BJ (cell line): ENCODE data around the gene CEL. TPM values are rescaled to one million over a fixed set of nuclear protein-coding genes. Genes with fewer than 3 reads are reported as not detected.

Experiments
- CTCF ChIA-PET: fragments of 350-600 bp; formaldehyde crosslinking; extraction: SDS; loops from one replicate; lab custom pipeline; 2021; ENCODE audit warnings: antibody characterized with exemption, inconsistent platforms; lab: Yijun Ruan, JAX
- POLR2A ChIA-PET: fragments of 300-600 bp; sonication (Branson Sonifier 250); formaldehyde crosslinking; extraction: SDS; loops from one replicate; lab custom pipeline; 2021; ENCODE audit warnings: antibody characterized with exemption; lab: Charles Lee
- DNase-seq: peaks from one replicate; pipeline ENCODE4 v3.0.0-alpha.2; 2011; ENCODE audit warnings: low read depth
- H3K27me3 ChIP-seq: 2 replicates; pipeline ENCODE4 v1.6.0; 2011; ENCODE audit warnings: low read length; ENCODE audit not compliant: control insufficient read depth, insufficient read depth
- H3K36me3 ChIP-seq: 2 replicates; pipeline ENCODE4 v1.5.1; 2011; ENCODE audit warnings: low read length; ENCODE audit not compliant: control insufficient read depth, insufficient read depth
- H3K4me3 ChIP-seq: 2 replicates; pipeline ENCODE4 v1.5.1; 2011; ENCODE audit warnings: low read depth, mild to moderate bottlenecking, control low read depth, low read length
- polyA plus RNA-seq: library from polyadenylated mRNA; depleted of rRNA; stranded (reverse); fragments of >200 nt; gene quantifications from 2 replicates; pipeline ENCODE4 v1.2.3, GENCODE V29; 2011
- TF ChIP-seq, protein P1 (sequence below): IDR thresholded peaks from 2 replicates; pipeline ENCODE4 v1.5.1; 2011; ENCODE audit warnings: low read depth, mild to moderate bottlenecking, control low read depth, inconsistent platforms, low read length, moderate library complexity; ENCODE audit not compliant: insufficient read depth

Gene CEL
- polyA plus RNA-seq, 1 experiment = 0.49 TPM

DNA sequence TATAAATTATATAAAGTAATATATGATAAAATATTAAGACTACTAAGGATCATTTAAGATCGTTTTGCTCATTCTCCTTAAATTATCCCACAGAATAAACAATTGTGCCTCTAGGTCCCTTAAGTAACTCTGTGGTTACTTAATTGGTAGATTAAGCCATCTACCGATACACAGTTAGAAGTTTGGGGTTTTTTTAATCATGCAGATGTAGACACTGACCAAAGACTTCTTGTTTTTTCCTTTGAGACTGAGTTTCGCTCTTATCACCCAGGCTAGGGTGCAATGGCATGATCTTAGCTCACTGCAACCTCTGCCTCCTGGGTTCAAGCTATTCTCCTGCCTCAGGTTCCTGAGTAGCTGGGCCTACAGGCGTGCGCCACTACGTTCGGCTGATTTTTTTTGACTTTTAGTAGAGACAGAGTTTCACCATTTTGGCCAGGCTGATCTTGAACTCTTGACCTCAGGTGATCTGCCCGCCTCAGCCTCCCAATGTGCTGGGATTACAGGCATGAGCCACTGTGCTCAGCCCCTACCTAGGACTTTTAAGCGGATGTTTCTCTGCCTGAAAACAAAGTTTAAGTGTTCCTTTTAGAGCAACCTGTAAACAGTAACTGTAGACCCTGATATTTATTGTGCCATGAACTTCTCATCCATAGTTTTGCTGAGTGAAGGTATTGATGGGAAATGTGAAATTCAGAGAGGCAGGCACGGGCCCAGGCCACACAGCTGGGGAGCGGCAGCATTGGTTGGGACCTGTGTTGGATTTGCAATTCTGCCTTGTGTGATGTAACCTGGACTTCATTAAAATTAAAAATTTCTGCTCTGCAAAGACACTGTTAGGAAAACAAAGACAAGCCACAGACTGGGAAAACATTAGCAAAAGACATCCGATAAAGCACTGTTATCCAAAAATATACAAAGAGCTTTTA is 11.6 kb downstream of the CEL start:
- POLR2A ChIA-PET = no interaction called here
- CTCF ChIA-PET = interaction anchor here (0.9 to 2.9 kb wide), 3 partner anchors 9 to 21 kb away, joined by 3 to 8 read pairs (median 3); no protein-coding TSS in a partner anchor
- Histone ChIP-seq H3K27me3 (no peaks in the 10 kb centered on the region), H3K36me3 (no peaks in the 10 kb centered on the region), H3K4me3 (no peak overlapping the region)
- TF ChIP-seq, protein P1, sequence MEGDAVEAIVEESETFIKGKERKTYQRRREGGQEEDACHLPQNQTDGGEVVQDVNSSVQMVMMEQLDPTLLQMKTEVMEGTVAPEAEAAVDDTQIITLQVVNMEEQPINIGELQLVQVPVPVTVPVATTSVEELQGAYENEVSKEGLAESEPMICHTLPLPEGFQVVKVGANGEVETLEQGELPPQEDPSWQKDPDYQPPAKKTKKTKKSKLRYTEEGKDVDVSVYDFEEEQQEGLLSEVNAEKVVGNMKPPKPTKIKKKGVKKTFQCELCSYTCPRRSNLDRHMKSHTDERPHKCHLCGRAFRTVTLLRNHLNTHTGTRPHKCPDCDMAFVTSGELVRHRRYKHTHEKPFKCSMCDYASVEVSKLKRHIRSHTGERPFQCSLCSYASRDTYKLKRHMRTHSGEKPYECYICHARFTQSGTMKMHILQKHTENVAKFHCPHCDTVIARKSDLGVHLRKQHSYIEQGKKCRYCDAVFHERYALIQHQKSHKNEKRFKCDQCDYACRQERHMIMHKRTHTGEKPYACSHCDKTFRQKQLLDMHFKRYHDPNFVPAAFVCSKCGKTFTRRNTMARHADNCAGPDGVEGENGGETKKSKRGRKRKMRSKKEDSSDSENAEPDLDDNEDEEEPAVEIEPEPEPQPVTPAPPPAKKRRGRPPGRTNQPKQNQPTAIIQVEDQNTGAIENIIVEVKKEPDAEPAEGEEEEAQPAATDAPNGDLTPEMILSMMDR = no peak
- DNase-seq = no peak

DNA sequence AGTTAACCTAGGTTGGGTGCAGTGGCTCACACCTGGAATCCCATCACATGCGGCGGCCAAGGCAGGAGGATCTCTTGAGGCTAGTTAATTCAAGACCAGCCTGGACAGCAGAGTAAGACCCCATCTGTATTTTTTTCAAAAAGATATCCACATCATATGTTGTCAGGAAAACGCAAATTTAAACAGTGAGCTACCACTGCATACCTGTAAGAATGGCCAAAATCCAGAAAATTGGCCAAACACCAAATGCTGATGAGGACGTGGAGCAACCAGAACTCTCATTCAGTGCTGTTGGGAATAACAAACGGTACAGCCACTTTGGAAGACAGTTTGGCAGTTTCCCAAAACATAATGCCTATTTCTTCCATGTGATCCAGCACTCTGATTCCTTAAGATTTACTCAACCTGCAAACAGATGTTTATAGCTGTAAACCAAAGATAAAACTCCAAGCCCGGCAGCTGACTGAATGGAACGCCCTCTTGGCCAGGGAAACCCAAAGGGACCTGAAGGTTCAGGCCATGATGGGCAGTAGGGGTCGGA is 12.4 kb downstream of the CEL start:
- H3K4me3 ChIP-seq = no peak overlapping the region
- ChIA-PET CTCF (interaction anchor here (0.7 to 7.4 kb wide), 6 partner anchors 10 to 70 kb away, joined by 3 to 45 read pairs (median 6); no protein-coding TSS in a partner anchor), POLR2A (no interaction called here)
- H3K36me3 ChIP-seq = no peaks in the 10 kb centered on the region
- no peaks in the 10 kb centered on the region for H3K27me3 ChIP-seq
- peak; percentile 40 for DNase-seq
- TF ChIP-seq, protein P1 = no peak

DNA sequence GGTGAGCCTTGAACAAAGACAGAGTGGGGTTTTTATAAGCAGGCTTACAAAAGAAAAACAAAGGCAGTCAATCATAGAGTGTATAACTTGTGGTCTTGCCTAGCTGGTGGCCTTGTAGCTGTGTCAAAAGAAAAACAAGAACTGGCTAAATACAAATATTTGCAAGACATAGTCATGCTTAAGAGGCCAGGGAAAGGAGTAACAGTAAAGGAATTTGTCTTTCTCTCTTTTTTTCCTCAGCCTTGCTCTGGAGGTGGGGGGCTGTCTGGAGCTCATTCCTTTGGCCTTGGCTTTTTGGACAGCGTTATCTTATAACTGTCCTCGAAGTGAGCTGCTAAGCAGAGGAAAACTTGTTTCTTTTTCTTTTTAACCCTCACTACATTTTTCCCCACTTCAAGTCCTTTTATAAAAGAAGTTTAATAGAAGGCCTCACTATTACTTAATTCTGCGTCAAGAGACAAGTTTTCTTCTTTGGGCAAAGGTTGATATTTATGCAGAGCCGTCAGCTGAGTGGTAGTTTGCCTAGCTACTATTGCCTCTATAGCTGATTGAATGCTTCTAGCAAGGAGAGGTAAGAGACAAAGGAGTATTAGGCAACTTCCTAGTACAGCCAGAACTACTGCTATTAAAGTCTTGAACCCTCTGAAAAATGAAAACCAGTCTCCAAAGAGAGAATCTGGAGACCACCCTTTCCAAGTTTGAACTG is 14.3 kb downstream of the CEL start:
- ChIA-PET CTCF (interaction anchor here (0.8 to 7.4 kb wide), 7 partner anchors 12 to 75 kb away, joined by 3 to 45 read pairs (median 5); no protein-coding TSS in a partner anchor), POLR2A (interaction anchor here (0.6 to 1.0 kb wide), 2 partner anchors 9 to 263 kb away, joined by 3 read pairs; no protein-coding TSS in a partner anchor)
- TF ChIP-seq, protein P1 = no peak
- H3K27me3 ChIP-seq = 0 out of 2 replicates have a peak, but pooled peaks cover 7% of the 10 kb centered on the region
- no peak overlapping the region for H3K4me3 ChIP-seq
- H3K36me3 ChIP-seq = no peaks in the 10 kb centered on the region
- peak; percentile 67 for DNase-seq

DNA sequence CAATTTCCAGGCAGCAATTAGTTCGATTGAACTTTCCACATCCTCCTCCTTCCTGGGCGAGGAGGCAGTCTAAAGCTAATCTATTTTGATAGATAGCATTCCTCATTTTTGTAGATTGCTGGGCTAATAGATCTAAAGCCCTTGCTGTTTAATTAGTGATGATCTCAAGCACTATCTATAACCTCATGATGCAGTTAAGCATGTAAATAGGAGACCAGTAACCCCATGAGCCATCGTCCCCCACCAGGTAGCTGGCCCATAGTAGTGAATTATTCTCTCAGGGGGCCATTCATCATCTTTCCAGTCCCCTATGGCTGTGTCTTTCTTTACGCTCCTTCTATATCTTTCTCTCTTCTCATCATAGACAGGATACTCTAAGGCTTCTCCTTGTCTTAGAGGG is 14.9 kb downstream of the CEL start:
- TF ChIP-seq, protein P1 = no peak
- ChIA-PET POLR2A (interaction anchor here (0.6 to 1.0 kb wide), 2 partner anchors 10 to 263 kb away, joined by 3 read pairs; no protein-coding TSS in a partner anchor), CTCF (interaction anchor here (1.3 to 7.4 kb wide), 4 partner anchors 25 to 74 kb away, joined by 4 to 45 read pairs (median 10); no protein-coding TSS in a partner anchor)
- H3K27me3 ChIP-seq = 0 out of 2 replicates have a peak, but pooled peaks cover 7% of the 10 kb centered on the region
- H3K36me3 ChIP-seq = no peaks in the 10 kb centered on the region
- DNase-seq = no peak
- H3K4me3 ChIP-seq = no peak overlapping the region
